GM21360 (cell line): ENCODE results near the gene ATG101.

Source experiments
- ATAC-seq: cut with Tn5 transposase; IDR thresholded peaks from one replicate; pipeline ENCODE4 v1.9.1; 2021; ENCODE audit warnings: mild to moderate bottlenecking, moderate library complexity; ENCODE audit not compliant: unreplicated experiment

Gene ATG101

GRCh38 chr12:52041695-52042123, 28.1 kb upstream of the ATG101 start:
- ATAC-seq = no peak

- no peak for ATAC-seq
Observed at GRCh38 chr12:52042706-52043385, 26.9 kb upstream of the ATG101 start.

GRCh38 chr12:52043386-52044212, 26.2 kb upstream of the ATG101 start:
- ATAC-seq = no peak

- no peak for ATAC-seq
Observed at GRCh38 chr12:52044292-52044983, 25.3 kb upstream of the ATG101 start.

GRCh38 chr12:52045794-52046199, 24.0 kb upstream of the ATG101 start:
- ATAC-seq = no peak

- ATAC-seq = no peak
Observed at GRCh38 chr12:52046859-52047258, 22.9 kb upstream of the ATG101 start.

- ATAC-seq = no peak
Observed at GRCh38 chr12:52049286-52049685, 20.5 kb upstream of the ATG101 start.

- no peak for ATAC-seq
Observed at GRCh38 chr12:52049688-52050087, 20.1 kb upstream of the ATG101 start.

GRCh38 chr12:52050116-52050757, 19.5 kb upstream of the ATG101 start:
- ATAC-seq = no peak

GRCh38 chr12:52050758-52051541, 18.8 kb upstream of the ATG101 start, which contains the start of gene NR4A1:
NR4A1 (plus strand) TSS chr12:52051442; CDS start chr12:52054329, 2,887 bp downstream.
- ATAC-seq = peak; percentile 74

GRCh38 chr12:52052468-52053186, 17.2 kb upstream of the ATG101 start:
- ATAC-seq = no peak

- no peak for ATAC-seq
Observed at GRCh38 chr12:52053536-52054209, 16.1 kb upstream of the ATG101 start.

GRCh38 chr12:52054231-52054832, 15.4 kb upstream of the ATG101 start:
- ATAC-seq = no peak

- no peak for ATAC-seq
Observed at GRCh38 chr12:52054833-52055730, 14.7 kb upstream of the ATG101 start.

GRCh38 chr12:52055731-52056711, 13.8 kb upstream of the ATG101 start:
- no peak for ATAC-seq
